ENCODE results near the gene TBC1D4. TPM values are rescaled to one million over a fixed set of nuclear protein-coding genes. Genes with fewer than 3 reads are reported as not detected.

The TBC1D4 gene
- polyA plus RNA-seq, 1 of the 3 experiments (the other 2 are of a cell fraction): 8.8 TPM

DNA sequence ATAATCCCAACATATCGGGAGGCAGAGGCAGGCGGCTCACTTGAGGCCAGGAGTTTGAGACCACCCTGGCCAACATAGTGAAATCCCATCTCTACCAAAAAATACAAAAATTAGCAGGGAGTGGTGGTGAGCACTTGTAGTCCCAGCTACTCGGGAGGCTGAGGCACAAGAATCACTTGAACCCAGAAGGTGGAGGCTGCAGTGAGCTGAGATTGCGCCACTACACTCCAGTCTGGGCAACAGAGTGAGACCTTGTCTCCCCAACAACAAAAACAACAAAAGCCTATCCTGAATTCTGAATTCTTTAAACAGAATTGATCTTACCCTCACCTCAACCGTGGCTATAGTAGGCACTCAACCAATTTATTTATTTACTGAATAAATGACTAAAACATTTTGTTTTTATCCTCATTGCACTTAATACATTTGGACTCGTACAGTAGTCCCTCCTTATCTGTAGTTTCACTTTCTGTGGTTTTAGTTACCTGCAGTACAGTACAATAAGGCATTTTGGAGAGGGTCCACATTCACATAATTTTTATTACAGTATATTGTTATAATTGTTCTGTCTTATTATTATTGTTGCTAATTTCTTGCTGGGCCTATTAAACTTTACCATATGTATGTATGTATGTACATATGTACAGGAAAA is 98.8 kb downstream of the TBC1D4 start:
- H2AFZ ChIP-seq (ENCODE audit: low read depth): no peak overlapping the region
- H4K20me1 ChIP-seq (ENCODE audit: insufficient read depth): no peaks in the 10 kb centered on the region
- no peak for TF ChIP-seq YY1 (IDR thresholded peaks at IDR 0.05; ENCODE audit: low read depth)
- no peak for TF ChIP-seq CTCF (IDR thresholded peaks at IDR 0.05)
- no peak for TF ChIP-seq FOXM1 (IDR thresholded peaks at IDR 0.05; ENCODE audit: low read depth)
- TF ChIP-seq TAF1 (IDR thresholded peaks at IDR 0.05; ENCODE audit: borderline replicate concordance, low read depth, low read length): no peak
- no peak for TF ChIP-seq ZBTB33 (IDR thresholded peaks at IDR 0.05; ENCODE audit: borderline replicate concordance, low read depth)
- no peak for TF ChIP-seq SMC3 (IDR thresholded peaks at IDR 0.05; ENCODE audit: low read depth, low read length)
- no peak for TF ChIP-seq POLR2AphosphoS5 (IDR thresholded peaks at IDR 0.05; ENCODE audit: low read depth, low read length)
- no peak for TF ChIP-seq NRF1 (IDR thresholded peaks at IDR 0.05; ENCODE audit: low read depth, low read length)
- TF ChIP-seq MEF2A (IDR thresholded peaks at IDR 0.05; ENCODE audit: borderline replicate concordance, low read depth): no peak
- no peak for TF ChIP-seq RFX5 (IDR thresholded peaks at IDR 0.05; ENCODE audit: low read length)
- no peak for TF ChIP-seq GATA2 (CRISPR knock-in tag; IDR thresholded peaks at IDR 0.05)
- TF ChIP-seq TEAD4 (IDR thresholded peaks at IDR 0.05; ENCODE audit: borderline replicate concordance, insufficient read depth): no peak
- no peak for TF ChIP-seq EP300 (IDR thresholded peaks at IDR 0.05; ENCODE audit: borderline replicate concordance in 1 of 2, low read depth in 1 of 2, low read length in 1 of 2)
- no peak for TF ChIP-seq MXI1 (IDR thresholded peaks at IDR 0.05; ENCODE audit: low read depth, low read length)
- TF ChIP-seq TCF12 (IDR thresholded peaks at IDR 0.05): no peak
- no peak for TF ChIP-seq GABPA (IDR thresholded peaks at IDR 0.05; ENCODE audit: low read depth)
- no peak for TF ChIP-seq USF1 (IDR thresholded peaks at IDR 0.05; ENCODE audit: borderline replicate concordance, low read depth)
- H3K27ac ChIP-seq (ENCODE audit: low read depth in 2 of 2, low read length in 1 of 2): no peak overlapping the region
- H3K9me3 ChIP-seq: no peaks in the 10 kb centered on the region
- H3K4me1 ChIP-seq (ENCODE audit: control insufficient read depth in 1 of 2, insufficient read depth in 2 of 2, low read depth in 1 of 2, low read length in 1 of 2): peaks cover 0 to 6% of the 10 kb centered on the region in 2 experiments; a peak in 3 of 4 replicates
- DNase-seq: no peak
- no peak overlapping the region for H3K4me3 ChIP-seq (ENCODE audit: low read depth in 2 of 2, low read length in 1 of 2)
- no peaks in the 10 kb centered on the region for H3K79me2 ChIP-seq (ENCODE audit: insufficient read depth)
- H3K4me2 ChIP-seq: no peak overlapping the region
- ChIA-PET POLR2A (no interaction called here), CTCF (interaction anchor here (0.8 kb wide), 1 partner anchor 166 kb away, joined by 3 read pairs; the partner anchor contains the start of gene UCHL3)
- no peaks in the 10 kb centered on the region for H3K9me2 ChIP-seq
- no peaks in the 10 kb centered on the region for H3K27me3 ChIP-seq (ENCODE audit: insufficient read depth)
- no peaks in the 10 kb centered on the region for H3K36me3 ChIP-seq (replicated peaks in 1 of 2; ENCODE audit: control insufficient read depth in 1 of 2, insufficient read depth in 2 of 2, low read length in 1 of 2)
- no peak overlapping the region for H3K9ac ChIP-seq
- 93% methylated on average over 6 of the region's 6 CpGs for WGBS (ENCODE audit: low lambda C conversion rate)
- H3F3A ChIP-seq (replicated peaks; ENCODE audit: insufficient read depth): peaks cover 7% of the 10 kb centered on the region

Data from SK-N-SH (cell line).